Measurements from ENCODE around the gene PCDHGC4. TPM values are rescaled to one million over a fixed set of nuclear protein-coding genes. Genes with fewer than 3 reads are reported as not detected.
A peak's percentile ranks its signal among the peaks of the same experiment; 100 is the strongest.

The PCDHGC4 gene
- polyA plus RNA-seq (2011; rRNA removed) (0.46 and 0.83 TPM in 2 replicates), polyA minus RNA-seq (2011; rRNA and poly(A)+ RNA removed) (6.0 and 7.6 TPM in 2 replicates)

DNA sequence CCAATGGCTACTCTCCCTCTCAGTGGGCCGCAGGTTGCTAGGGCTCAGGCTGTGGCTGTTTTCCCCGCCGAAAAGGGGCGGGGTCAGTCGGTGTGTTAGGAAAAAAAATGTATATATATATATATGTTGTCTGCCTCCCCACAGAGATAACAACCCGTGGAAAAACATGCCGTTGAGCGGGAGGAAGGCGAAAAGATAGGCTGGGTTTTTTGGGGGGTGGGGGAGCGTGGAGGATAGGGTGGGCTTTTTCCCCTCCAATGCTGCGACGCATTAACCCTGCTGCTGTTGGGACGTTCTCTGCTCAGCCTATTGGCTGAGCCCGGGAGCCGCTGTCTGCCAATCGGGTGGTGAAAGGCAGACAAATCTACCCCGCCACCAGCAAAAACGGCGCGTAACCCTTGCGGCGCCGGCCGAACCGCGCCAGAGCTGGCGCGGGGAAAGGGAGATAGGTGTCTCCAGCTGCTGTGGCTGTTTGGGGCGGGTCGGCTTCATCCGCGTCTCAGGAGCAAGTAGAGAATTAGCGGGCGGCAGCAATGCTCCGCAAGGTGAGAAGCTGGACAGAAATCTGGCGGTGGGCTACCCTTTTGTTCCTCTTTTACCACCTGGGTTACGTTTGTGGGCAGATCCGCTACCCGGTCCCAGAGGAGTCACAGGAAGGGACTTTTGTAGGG is at the start of gene PCDHGC4:
TSS of gene PCDHGC4 (plus strand) at position 390 of the 671 bp plus-strand sequence. CDS start at position 534, 144 bp downstream.
- TF ChIP-seq, protein P1, sequence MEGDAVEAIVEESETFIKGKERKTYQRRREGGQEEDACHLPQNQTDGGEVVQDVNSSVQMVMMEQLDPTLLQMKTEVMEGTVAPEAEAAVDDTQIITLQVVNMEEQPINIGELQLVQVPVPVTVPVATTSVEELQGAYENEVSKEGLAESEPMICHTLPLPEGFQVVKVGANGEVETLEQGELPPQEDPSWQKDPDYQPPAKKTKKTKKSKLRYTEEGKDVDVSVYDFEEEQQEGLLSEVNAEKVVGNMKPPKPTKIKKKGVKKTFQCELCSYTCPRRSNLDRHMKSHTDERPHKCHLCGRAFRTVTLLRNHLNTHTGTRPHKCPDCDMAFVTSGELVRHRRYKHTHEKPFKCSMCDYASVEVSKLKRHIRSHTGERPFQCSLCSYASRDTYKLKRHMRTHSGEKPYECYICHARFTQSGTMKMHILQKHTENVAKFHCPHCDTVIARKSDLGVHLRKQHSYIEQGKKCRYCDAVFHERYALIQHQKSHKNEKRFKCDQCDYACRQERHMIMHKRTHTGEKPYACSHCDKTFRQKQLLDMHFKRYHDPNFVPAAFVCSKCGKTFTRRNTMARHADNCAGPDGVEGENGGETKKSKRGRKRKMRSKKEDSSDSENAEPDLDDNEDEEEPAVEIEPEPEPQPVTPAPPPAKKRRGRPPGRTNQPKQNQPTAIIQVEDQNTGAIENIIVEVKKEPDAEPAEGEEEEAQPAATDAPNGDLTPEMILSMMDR (IDR thresholded peaks at IDR 0.05; ENCODE audit: low read depth, low read length), result no peak
- DNase-seq (ENCODE audit: low read depth, low spot score), result no peak
- Histone ChIP-seq H3K27ac (ENCODE audit: low read depth, low read length) (no peak within 1 kb of the TSS), H3K27me3 (ENCODE audit: control insufficient read depth, insufficient read depth, low read length) (no peaks in the 10 kb centered on the region), H3K4me3 (ENCODE audit: low read depth, low read length) (0 out of 2 replicates have a peak within 1 kb of the TSS, but pooled peaks have one; percentile 4), H3K9me3 (ENCODE audit: control insufficient read depth, insufficient read depth, low read length) (peaks cover 16% of the 10 kb centered on the region)
- ChIA-PET CTCF (interaction anchor here (1.0 to 1.4 kb wide), 5 partner anchors 39 to 82 kb away, joined by 3 to 7 read pairs (median 6); no protein-coding TSS in a partner anchor), POLR2A (no interaction called here)

- H3K9me3 ChIP-seq (ENCODE audit: control insufficient read depth, insufficient read depth, low read length), result peaks cover 34% of the 10 kb centered on the region
- CTCF ChIA-PET, result interaction anchor here (1.0 to 2.6 kb wide), 5 partner anchors 16 to 131 kb away, joined by 3 to 11 read pairs (median 3); partner anchors contain the start of genes PCDHGA11 and PCDHGB7
- TF ChIP-seq, protein P1 (IDR thresholded peaks at IDR 0.05; ENCODE audit: low read depth, low read length), result no peak
- H3K27ac ChIP-seq (ENCODE audit: low read depth, low read length), result no peak overlapping the region
- no peak for DNase-seq (ENCODE audit: low read depth, low spot score)
- H3K27me3 ChIP-seq (ENCODE audit: control insufficient read depth, insufficient read depth, low read length), result no peaks in the 10 kb centered on the region
- POLR2A ChIA-PET, result no interaction called here
- H3K4me3 ChIP-seq (ENCODE audit: low read depth, low read length), result no peak overlapping the region
These were observed 47.6 kb upstream of the PCDHGC4 start for GRCh38 chr5:141437221-141437620.

DNA sequence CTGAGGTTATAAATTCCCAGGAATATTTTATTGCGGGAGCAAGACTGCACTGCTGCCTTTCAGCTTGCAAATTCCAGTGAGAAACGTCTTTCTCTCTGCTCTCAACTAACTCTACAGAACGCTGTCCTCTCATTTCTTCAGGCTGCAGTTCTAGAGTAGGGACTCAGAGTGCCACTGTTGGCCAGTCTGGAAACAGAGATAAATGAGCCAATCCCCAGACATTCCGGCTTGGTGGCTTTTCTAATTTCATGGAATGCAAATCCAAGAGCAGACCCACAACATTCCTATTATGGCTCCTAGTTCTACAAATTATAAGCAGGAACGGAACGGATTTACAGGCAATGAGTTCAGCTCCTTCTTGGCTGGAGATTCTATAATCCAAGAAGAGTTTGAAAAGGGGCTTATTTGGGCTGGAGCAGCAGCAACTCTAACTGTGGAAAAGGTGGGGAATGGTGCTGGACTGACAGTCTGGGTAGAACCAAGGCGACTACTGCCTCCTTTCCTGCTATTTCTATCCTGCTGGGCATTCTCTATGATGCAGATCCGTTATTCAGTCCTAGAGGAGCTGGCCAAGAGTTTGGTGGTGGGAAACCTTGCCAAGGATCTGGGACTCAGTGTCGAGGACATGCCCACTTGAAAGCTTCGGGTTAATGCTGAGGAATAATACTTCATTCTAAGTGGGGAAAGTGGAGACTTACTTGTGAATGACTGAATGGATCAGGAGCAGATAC is 45.3 kb upstream of the PCDHGC4 start:
- no peaks in the 10 kb centered on the region for H3K27me3 ChIP-seq (ENCODE audit: control insufficient read depth, insufficient read depth, low read length)
- no peak for DNase-seq (ENCODE audit: low read depth, low spot score)
- CTCF ChIA-PET, result interaction anchor here (1.3 to 1.5 kb wide), 3 partner anchors 10 to 119 kb away, joined by 3 to 5 read pairs (median 4); partner anchors contain the start of gene PCDHGA12
- no peak overlapping the region for H3K4me3 ChIP-seq (ENCODE audit: low read depth, low read length)
- TF ChIP-seq, protein P1 (IDR thresholded peaks at IDR 0.05; ENCODE audit: low read depth, low read length), result no peak
- no peak overlapping the region for H3K27ac ChIP-seq (ENCODE audit: low read depth, low read length)
- peaks cover 20% of the 10 kb centered on the region for H3K9me3 ChIP-seq (ENCODE audit: control insufficient read depth, insufficient read depth, low read length)
- POLR2A ChIA-PET, result no interaction called here

DNA sequence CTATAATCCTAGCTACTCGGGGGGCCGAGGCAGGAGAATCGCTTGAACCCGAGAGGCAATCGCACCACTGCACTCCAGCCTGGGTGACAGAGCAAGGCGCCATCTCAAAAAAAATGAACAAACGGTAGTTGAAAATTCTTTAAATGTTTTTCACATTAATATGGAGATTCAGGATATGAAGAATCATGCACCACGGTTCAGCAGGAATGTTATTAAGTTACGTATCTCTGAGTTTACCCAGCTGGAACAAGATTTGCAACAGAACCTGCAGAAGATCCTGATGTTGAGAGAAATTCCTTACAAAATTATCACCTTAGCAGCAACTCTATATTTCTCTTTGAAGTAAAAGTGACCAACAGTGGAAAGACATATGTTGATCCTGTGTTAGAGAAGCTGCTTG is 44.5 kb upstream of the PCDHGC4 start:
- POLR2A ChIA-PET, result no interaction called here
- no peak for DNase-seq (ENCODE audit: low read depth, low spot score)
- no peak overlapping the region for H3K4me3 ChIP-seq (ENCODE audit: low read depth, low read length)
- H3K27ac ChIP-seq (ENCODE audit: low read depth, low read length), result no peak overlapping the region
- no peaks in the 10 kb centered on the region for H3K27me3 ChIP-seq (ENCODE audit: control insufficient read depth, insufficient read depth, low read length)
- TF ChIP-seq, protein P1 (IDR thresholded peaks at IDR 0.05; ENCODE audit: low read depth, low read length), result no peak
- CTCF ChIA-PET, result interaction anchor here (1.4 to 1.5 kb wide), 2 partner anchors 10 to 84 kb away, joined by 4 to 5 read pairs; partner anchors contain the start of gene PCDHGA12
- H3K9me3 ChIP-seq (ENCODE audit: control insufficient read depth, insufficient read depth, low read length), result peaks cover 20% of the 10 kb centered on the region
